GM19324 (cell line): Measurements from ENCODE around the gene EPB41L4B.
"Not testable (repeated sequence)": the region's sequence is repeated elsewhere in the genome, so short reads cannot be mapped to it uniquely, and the experiment has no call there.

Experiments
- ATAC-seq: cut with Tn5 transposase; IDR thresholded peaks from one replicate; pipeline ENCODE4 v1.9.1; 2021; ENCODE audit warnings: mild to moderate bottlenecking, moderate library complexity; ENCODE audit not compliant: unreplicated experiment, low FRiP score

The EPB41L4B gene

GRCh38 chr9:109302606-109303005 is 18.3 kb downstream of the EPB41L4B start:
- no peak for ATAC-seq

- ATAC-seq, result no peak
These were observed 19.8 kb downstream of the EPB41L4B start for GRCh38 chr9:109301012-109301411.

- ATAC-seq, result no peak
These were observed 21.0 kb downstream of the EPB41L4B start for GRCh38 chr9:109299891-109300290.

GRCh38 chr9:109297899-109298298 is 23.0 kb downstream of the EPB41L4B start:
- no peak for ATAC-seq

- ATAC-seq, result no peak
These were observed 25.4 kb downstream of the EPB41L4B start for GRCh38 chr9:109295221-109296130.

GRCh38 chr9:109290385-109290784 is 30.5 kb downstream of the EPB41L4B start:
- ATAC-seq, result no peak

GRCh38 chr9:109289931-109290330 is 30.9 kb downstream of the EPB41L4B start:
- ATAC-seq, result no peak

GRCh38 chr9:109289186-109289585 is 31.7 kb downstream of the EPB41L4B start:
- ATAC-seq, result no peak

GRCh38 chr9:109286981-109287380 is 33.9 kb downstream of the EPB41L4B start:
- ATAC-seq, result no peak

- no peak for ATAC-seq
These were observed 34.3 kb downstream of the EPB41L4B start for GRCh38 chr9:109286571-109286977.

GRCh38 chr9:109283672-109284071 is 37.2 kb downstream of the EPB41L4B start:
- ATAC-seq, result not testable (repeated sequence)

- ATAC-seq, result no peak
These were observed 37.8 kb downstream of the EPB41L4B start for GRCh38 chr9:109283012-109283411.

- ATAC-seq, result no peak
These were observed 38.6 kb downstream of the EPB41L4B start for GRCh38 chr9:109282302-109282701.

- ATAC-seq, result no peak
These were observed 39.3 kb downstream of the EPB41L4B start for GRCh38 chr9:109281518-109281917.

GRCh38 chr9:109278848-109279247 is 42.0 kb downstream of the EPB41L4B start:
- no peak for ATAC-seq

- no peak for ATAC-seq
These were observed 42.6 kb downstream of the EPB41L4B start for GRCh38 chr9:109278216-109278615.

- no peak for ATAC-seq
These were observed 43.4 kb downstream of the EPB41L4B start for GRCh38 chr9:109277451-109277850.

GRCh38 chr9:109276469-109277440 is 44.1 kb downstream of the EPB41L4B start:
- no peak for ATAC-seq

GRCh38 chr9:109274884-109275730 is 45.8 kb downstream of the EPB41L4B start:
- ATAC-seq, result no peak

- ATAC-seq, result no peak
These were observed 47.0 kb downstream of the EPB41L4B start for GRCh38 chr9:109273869-109274268.
